GM19455 (cell line): ENCODE measurements around the gene GSTT2B.
"Not testable (repeated sequence)": the region's sequence is repeated elsewhere in the genome, so short reads cannot be mapped to it uniquely, and the experiment has no call there.

Source experiments
- ATAC-seq: cut with Tn5 transposase; IDR thresholded peaks from one replicate; pipeline ENCODE4 v1.9.1; 2021; ENCODE audit not compliant: unreplicated experiment

The GSTT2B gene

DNA sequence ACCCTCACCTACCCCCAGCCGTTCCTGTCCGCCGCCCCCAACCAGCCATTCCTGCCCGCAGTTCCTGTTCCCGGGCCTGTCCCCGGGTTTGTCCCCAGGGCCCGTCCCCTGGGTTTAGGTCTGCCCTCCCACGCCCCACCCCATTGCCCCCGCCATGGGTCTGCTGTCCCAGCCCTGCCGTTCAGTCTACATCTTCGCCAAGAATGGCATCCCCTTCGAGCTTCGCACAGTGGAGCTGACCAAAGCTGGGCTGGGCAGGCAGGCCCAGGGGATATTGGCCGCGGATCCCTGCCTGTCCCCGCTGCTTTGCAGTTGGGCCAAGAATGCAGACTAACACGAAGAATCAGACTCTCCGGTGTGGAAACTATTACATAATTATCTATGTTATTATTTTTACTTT is 11.2 kb downstream of the GSTT2B start:
- ATAC-seq: not testable (repeated sequence)

DNA sequence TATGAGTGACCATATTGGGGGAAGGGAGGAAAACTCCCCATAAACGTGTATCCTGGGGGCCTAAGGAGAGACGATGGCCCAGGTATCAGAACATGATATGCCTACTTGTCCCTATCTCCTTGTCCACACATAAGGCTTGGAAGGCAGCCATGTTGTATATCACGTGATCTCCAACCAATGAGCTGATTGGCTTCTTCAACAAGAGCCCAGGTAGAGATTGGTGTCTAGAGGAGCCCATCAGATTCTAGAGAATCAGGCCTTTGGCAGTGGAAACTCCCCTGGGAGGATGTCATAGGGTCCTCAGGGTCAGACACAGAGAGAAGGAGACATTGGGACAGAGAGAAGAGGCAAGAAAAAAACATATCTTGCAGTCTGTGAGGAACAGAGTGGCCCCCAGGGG is 13.6 kb downstream of the GSTT2B start:
- ATAC-seq: not testable (repeated sequence)

DNA sequence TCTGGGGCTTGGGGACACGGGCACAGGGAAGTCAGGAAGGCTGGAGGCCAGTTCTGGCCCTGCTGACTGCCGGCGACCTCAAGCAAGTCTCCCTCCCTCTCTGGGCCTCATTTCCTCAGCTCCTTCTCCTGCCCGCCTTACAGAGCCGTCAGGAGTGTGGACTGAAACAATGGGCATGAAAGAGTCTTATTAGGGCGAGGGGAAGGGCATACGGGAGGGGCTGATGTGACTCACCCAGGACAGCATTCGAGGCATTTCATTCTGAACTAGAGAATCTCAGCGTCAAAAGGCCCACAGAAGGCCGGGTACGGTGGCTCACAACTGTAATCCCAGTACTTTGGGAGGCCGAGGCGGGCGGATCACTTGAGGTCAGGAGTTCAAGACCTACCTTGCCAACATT is 20.8 kb downstream of the GSTT2B start:
- not testable (repeated sequence) for ATAC-seq

DNA sequence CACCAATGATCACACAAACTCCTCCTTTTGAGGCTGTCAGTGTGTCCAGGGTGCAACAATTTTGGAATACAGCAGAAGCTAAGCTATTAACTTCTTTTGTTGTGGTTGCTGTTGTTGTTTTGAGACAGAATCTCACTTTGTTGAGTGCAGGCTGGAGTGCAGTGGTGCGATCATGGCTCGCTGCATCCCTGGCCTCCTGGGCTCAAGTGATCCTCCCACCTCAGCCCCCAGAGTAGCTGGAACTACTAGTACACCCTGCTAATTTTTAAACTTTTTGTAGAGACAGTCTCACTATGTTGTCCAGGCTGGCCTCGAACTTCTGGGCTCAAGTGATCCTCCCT is 22.0 kb downstream of the GSTT2B start:
- ATAC-seq: no peak

DNA sequence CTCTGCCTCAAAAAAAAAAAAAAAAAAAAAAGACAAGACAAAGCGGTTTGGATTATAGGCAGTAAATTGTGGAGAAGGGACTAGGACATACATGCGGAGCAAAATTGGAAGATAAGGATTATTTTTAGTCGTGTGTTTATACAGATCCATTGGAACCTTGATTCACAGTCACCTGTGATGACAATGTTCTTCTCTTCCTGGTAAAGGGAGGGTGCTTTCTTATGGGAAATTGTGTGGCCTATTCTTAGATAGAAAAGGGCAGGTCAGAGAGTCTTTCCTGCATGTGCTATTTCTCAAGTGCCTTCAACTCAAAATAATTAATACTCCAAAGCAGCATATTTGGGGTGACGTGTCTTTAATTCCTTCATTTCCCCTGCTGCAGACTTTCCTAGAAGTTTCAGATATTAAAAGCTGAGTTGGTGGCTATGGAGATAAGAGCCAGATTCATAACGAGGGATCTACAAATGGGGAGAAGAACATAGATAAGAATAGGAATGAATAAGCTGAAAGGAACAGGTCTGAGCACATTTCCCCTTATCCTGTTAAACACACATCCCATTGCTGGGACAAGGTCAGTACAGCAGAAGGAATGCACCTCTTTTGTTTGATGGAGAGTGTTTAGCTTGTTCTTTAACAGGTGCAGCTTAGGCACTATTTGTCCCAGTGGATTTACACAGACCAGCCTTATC is 22.5 kb downstream of the GSTT2B start:
- ATAC-seq: no peak

DNA sequence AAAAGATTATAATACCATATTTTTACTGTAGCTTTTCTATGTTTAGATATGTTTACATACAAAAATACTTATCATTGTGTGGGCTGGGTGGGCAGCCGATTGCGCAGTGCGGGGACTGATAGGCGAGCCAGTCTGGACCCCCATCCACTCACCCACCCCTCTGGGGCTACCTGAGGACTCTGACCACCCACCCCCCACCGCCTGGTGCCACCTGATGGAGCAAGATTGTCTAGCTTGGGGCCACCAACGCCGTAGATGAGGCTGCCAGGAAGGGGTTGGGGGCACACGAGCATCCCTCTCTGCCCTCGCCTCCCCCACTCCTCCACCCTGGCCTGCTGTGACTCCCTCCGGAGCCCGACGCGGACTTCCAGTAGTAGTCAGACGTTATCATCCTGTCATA is 34.4 kb downstream of the GSTT2B start:
- ATAC-seq: no peak

- ATAC-seq: no peak
Measured at GRCh38 chr22:23925020-23925606, 35.9 kb downstream of the GSTT2B start.

GRCh38 chr22:23922921-23923320 is 38.1 kb downstream of the GSTT2B start:
- no peak for ATAC-seq

- ATAC-seq: not testable (repeated sequence)
Measured at GRCh38 chr22:23921586-23922201, 39.3 kb downstream of the GSTT2B start.

DNA sequence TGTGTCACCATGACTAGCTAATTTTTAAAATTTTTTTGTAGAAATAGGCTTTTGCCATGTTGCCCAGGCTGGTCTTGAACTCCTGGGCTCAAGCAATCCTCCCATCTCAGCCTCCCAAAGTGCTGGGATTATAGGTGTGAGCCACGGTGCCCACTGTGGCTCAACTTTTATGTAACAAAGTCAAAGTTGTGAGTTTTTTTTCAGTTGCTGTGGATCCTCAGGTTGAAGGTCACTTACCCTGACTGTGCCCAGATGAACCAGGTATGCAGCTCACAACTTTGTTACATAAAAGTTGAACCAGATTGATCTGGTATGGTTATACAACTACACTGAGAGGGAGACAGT is 40.8 kb downstream of the GSTT2B start:
- ATAC-seq: not testable (repeated sequence)

GRCh38 chr22:23915290-23915689 is 45.7 kb downstream of the GSTT2B start:
- no peak for ATAC-seq

GRCh38 chr22:23913661-23914353 is 47.2 kb downstream of the GSTT2B start:
- peak; percentile 88 for ATAC-seq

DNA sequence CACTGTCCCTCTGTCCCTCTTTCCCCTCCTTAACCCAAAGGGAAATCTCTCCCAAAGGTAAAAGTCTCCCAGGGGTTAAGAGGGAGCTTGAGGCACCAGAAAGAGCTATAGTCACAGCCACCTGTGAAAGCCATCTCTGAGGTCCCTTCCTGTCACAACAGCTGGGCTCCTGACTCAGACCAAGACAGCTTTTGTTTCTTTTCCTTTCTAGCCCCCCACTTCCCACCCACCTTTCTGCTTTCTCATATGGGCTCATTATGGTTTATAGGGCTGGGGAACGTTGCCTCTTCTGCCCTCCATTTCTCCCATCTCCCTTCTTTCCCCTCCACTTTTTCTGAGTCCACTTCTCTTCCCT is 47.7 kb downstream of the GSTT2B start:
- peak; percentile 12 for ATAC-seq

DNA sequence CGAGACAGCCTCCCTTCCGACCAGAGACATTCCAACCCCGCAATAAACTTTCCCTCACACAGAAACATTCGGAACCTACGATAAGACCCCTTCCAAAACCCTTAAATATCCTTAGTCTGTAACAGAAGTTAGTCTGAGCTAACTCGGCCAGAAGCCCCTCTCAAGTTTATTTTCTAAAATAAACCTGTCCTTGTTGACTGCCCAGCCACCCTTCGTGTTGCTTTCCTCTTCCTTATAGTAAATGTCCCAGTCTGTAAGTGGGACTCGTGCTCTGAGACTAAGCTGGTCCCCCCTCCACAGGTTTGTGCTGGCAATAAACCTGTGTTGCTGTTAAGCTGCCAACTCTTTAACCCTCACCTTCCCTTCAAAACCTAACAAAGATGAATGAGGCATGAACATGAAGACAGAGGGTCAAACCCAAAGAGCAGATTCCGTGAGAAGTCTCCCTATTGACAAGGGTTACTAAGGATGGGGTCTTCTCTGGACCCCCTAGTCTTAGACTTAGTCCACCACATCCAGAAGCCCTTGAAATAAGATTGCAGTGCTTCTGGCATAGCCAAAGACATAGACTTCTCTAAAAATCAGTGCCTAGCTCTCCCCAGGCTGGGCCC is 48.6 kb downstream of the GSTT2B start:
- no peak for ATAC-seq

DNA sequence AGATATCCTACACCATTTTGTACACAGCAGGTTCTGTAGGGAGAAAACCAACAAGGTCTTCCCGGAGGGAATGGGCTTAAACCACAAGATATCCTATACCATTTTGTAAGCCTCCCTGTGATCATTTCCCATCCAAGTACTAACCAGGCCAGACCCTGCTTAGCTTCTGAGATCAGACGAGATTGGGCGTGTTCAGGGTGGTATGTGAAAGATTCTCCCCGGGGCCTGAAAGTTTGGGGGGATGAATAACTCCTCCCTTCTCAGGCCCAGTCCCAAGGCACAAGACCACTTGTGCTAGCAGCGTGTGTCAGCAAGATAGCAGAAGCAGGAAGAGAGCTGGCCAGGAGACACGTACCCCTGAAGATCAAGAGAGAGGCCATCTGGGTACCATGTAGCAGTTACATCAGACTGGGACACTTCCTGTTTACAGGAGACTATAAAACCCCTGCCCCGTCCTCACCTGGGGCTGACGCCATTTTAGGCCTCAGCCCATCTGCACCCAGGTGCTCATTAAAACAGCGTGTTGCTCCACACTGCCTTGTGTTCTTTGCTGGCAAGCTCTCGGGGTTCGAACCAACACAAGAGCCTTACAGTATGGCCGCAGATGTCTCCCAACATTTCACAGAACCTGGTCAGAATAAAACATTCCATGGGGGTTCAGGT is 49.5 kb downstream of the GSTT2B start:
- ATAC-seq: no peak

DNA sequence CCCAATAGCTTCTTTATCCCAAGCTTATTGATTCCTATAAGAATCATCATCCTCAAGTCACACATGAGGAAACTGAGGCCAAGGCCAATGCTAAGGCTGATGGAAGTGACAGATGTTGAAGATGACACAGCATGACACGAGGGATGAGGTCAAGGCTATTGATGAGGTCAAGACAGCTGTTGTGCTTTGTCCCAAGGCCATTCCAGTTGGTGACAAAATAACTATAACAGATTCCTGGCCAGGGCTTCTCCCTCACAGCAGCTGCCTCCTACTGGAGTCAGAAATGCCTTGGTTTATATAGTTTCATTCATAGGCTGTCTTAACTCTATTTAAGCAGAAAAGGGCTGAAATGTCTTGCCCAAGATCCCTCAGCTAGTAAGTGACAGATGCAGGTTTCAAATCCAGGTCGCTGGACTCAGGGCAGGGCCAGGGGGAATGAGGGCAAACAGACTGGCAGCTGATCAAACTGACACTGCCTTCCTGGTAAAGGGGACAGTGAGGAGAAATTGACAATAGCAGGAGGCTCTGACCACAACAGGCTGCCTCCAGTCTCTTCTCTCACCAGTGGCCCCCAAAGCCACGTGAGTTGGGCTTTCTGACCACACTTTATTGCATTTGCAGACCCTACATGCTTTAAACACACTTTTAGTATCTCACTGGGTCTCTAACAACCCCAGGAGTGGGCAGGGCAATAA is 50.4 kb downstream of the GSTT2B start:
- no peak for ATAC-seq

- ATAC-seq: no peak
Measured at GRCh38 chr22:23909296-23909898, 51.6 kb downstream of the GSTT2B start.

DNA sequence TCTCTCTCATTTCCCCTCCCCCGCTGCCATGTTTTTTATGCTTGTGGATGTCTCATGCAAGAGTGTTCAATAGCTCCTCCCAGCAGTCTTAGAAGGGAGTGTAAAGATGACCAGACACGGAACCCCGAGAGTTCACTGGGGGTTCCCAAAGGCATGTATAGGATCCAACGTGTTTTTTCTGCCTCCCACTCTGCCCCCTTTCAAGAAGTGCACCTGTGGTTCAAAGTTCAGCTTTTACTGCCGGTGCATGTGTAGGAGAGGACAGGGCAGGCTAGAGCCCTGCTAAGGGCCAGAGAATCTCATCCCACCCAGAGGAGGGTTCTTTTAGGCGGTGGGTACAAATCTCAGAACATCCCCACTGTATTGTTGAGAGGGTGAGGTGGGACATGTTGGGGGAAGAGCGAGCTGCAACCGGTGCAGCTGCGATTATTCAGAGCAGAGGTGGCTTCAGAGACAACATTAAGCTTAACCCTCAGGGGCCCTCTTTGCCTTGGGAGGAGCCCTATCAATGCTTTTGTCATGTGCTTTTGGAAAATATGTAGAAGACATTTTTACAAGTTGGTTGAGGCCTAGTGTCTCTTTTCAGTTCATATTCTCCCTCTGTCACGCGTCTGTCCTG is 52.3 kb downstream of the GSTT2B start:
- no peak for ATAC-seq

- ATAC-seq: not testable (repeated sequence)
Measured at GRCh38 chr22:23907423-23907822, 53.6 kb downstream of the GSTT2B start.
